Measurements from ENCODE around the gene PSTPIP1.

The PSTPIP1 gene

DNA sequence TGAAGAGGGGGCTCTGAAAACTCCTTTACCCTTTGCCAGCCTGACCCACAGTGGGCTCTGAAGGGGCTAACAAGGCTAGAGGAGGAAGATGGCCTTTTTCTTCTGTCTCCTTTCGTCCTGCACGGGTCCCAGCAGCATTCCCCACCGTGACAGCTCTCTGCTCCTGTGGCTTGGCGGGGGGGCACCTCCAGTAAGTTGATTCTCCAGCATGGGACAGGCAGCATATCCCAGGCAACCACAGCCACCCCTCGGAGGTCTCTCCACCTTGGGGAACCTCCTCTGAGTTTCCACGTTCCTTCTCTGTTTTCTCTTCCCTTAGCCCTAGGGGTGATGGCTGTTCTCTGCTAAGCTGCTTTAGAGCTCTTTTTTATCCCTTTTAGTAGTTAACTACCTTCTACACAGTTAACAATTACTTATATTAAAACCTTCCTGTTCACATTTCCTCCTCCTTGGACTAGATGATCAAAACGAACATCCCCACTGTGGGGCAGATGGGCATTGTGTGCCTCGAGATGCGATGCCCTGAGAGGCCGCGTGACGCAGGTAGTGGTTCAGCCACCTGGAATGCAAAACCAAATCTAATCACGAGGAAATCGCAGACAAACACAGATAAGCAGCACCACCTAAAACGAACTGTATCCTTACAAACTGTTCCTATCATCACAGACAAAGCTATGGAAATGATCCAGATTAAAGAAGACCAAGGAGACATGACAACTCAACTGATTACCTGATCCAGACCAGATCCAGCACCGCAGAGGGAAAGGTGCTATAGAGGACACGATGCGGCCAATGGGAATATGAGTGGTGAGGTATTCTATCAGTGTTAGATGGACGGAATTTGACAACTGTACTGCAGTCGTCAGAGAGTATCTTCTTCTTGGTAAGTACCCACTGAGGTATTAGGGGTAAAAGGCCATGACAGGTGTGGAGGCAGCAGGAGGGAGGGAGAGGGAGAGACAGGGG is 48.3 kb downstream of the PSTPIP1 start:
- DNase-seq (ENCODE audit: low spot score), result no peak
- TF ChIP-seq CTCF (IDR thresholded peaks at IDR 0.05; ENCODE audit: extremely low read depth, missing control alignments), result no peak

DNA sequence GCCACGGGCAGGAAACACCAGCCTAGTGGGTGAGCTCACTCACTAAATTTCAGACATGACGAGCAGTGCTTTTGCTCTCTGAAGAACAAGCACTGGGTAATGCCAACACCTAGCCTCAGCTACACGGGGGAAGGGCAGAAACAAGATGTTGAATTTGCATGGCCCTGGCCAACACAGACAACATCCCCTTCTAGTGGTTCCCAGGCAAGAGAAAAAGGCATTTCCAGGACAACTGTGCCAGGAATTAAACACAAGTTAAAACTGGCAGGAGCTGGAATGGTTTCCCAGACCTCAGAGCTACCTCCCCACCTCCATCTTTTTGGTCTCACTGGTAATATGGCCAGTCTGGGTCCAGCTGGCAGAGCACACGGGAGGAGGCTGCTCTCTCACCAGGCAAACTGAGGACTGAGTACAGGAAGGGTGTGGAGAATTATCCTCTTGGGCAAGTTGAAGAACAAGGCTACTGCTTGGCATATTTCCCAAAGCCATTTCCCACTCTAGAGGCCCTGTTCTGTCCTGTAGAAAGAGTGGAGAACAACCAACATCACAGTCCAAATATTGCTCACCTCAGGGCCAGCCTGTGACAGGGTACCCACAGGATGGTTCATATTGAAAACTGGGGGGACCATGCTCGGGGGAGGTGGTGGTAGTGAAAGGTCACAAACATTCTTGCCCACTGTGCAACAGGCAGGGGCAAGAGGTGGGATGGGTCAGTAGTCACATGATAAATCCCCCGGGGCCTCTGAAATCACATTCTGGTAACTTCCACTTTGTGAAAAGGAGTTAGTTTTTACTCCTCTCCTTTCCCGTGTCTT is 49.5 kb downstream of the PSTPIP1 start:
- no peak for TF ChIP-seq CTCF (IDR thresholded peaks at IDR 0.05; ENCODE audit: extremely low read depth, missing control alignments)

GRCh38 chr15:77045985-77046384 is 51.1 kb downstream of the PSTPIP1 start:
- no peak for TF ChIP-seq CTCF (IDR thresholded peaks at IDR 0.05; ENCODE audit: extremely low read depth, missing control alignments)
- DNase-seq (ENCODE audit: low spot score), result no peak

More for the DNA sequence above, 49.5 kb downstream of the PSTPIP1 start:
- DNase-seq (ENCODE audit: low spot score), result no peak

- TF ChIP-seq CTCF (IDR thresholded peaks at IDR 0.05; ENCODE audit: extremely low read depth, missing control alignments), result no peak
- no peak for DNase-seq (ENCODE audit: low spot score)
Measured at GRCh38 chr15:77046704-77047412, 51.9 kb downstream of the PSTPIP1 start.

DNA sequence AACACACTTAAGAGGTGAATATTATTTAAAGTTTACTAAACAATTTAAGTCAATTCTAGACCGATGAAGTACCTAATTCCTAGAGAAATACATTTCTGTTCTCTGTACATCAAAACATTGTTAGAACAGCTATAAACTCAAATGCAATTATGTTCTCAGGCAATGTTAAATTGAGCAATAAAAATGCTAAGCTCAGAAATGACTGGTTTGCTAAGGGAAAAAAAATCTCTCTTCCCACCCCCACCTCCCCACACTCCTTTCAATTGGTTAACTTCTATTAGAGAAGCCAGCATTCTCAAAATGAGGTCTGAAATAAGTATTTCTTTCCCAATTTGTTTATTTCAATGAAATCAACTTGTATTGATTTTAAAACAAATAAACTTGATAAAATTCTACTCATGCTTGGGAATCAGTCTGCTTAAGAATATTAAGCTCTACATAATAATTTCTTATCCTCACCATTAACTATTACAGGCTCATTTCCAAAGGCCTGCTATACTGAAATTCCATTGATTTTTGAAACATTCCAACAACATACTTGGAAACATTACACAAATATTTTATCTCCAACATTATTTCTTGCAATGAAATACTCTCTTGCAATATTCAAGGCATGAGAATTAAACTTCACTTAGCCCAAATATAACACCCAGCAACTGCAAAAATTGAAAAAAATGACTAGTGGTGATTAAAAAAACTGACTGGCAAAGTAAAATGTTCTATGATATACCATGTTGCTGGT is 53.4 kb downstream of the PSTPIP1 start:
- no peak for DNase-seq (ENCODE audit: low spot score)
- no peak for TF ChIP-seq CTCF (IDR thresholded peaks at IDR 0.05; ENCODE audit: extremely low read depth, missing control alignments)

- TF ChIP-seq CTCF (IDR thresholded peaks at IDR 0.05; ENCODE audit: extremely low read depth, missing control alignments), result no peak
- DNase-seq (ENCODE audit: low spot score), result no peak
Measured at GRCh38 chr15:77052556-77052955, 57.6 kb downstream of the PSTPIP1 start.
